K562 (cell line): ENCODE measurements around the gene GGACT. TPM values are rescaled to one million over a fixed set of nuclear protein-coding genes. Genes with fewer than 3 reads are reported as not detected.
A peak's percentile ranks its signal among the peaks of the same experiment; 100 is the strongest.

Experiments used
- ATAC-seq: fragments of 200-7000 bp; cut with Tn5 transposase; 3 replicates; pipeline ENCODE4 v1.9.1; 2020; ENCODE audit warnings: moderate library complexity
- BruUV-seq: library from RNA; stranded (reverse); fragments of 400-500 nt; replicated peaks from 2 replicates; lab custom pipeline; 2021; lab: Mats Ljungman, UMichigan
- CTCF ChIA-PET: fragments of 300-600 bp; formaldehyde crosslinking; extraction: SDS; loops from one replicate; lab custom pipeline; 2021; ENCODE audit warnings: low intra/inter-chr PET ratio; lab: Yijun Ruan, JAX
- POLR2A ChIA-PET: fragments of 300-600, 350-650 bp; sonication (Branson Sonifier 250); formaldehyde crosslinking; extraction: SDS; loops from one replicate; lab custom pipeline; 2021; ENCODE audit warnings: antibody characterized with exemption, inconsistent platforms; lab: Yijun Ruan, JAX
- DNase-seq, 4 experiments: peaks; one replicate each; pipeline versions ENCODE4 v3.0.0 to v3.0.0-alpha.2; 2011 to 2018; ENCODE audit warnings: low spot score in 3 of 4, mixed read lengths in 3 of 4; ENCODE audit errors: extremely low read depth in 1 of 4
- FAIRE-seq: peaks from 2 replicates; lab custom pipeline; 2011; peaks lifted over from hg19 to GRCh38; lab: Jason Lieb, UNC
- H2AFZ ChIP-seq: 2 replicates; pipeline ENCODE4 v1.6.0; 2011; ENCODE audit warnings: low read depth, low read length, control low read depth, inconsistent platforms
- H3K27ac ChIP-seq: fragments of 200-600 bp; 3 replicates; pipeline ENCODE4 v1.8.0; 2011; ENCODE audit warnings: low read depth, mild to moderate bottlenecking, control low read depth, inconsistent platforms, low read length, moderate library complexity, mixed read lengths; ENCODE audit errors: extremely low read depth
- H3K27me3 ChIP-seq, 2 experiments: fragments of 300-600 bp in 1 of 2; 2 replicates in 1 of 2; 3 replicates in 1 of 2; pipeline versions ENCODE4 v1.6.0 to v1.8.0; 2011; ENCODE audit warnings: inconsistent platforms in 2 of 2, low read length in 2 of 2, mild to moderate bottlenecking in 1 of 2, mixed read lengths in 1 of 2, moderate library complexity in 1 of 2; ENCODE audit not compliant: control insufficient read depth in 2 of 2, insufficient read depth in 2 of 2
- H3K36me3 ChIP-seq: fragments of 300-600 bp; 3 replicates; pipeline ENCODE4 v1.8.0; 2011; ENCODE audit warnings: mild to moderate bottlenecking, low read length, inconsistent platforms; ENCODE audit not compliant: control insufficient read depth, insufficient read depth
- H3K4me1 ChIP-seq, 2 experiments: fragments of 200-600 bp in 1 of 2; replicated peaks in 1 of 2; 2 replicates in 1 of 2; 3 replicates in 1 of 2; pipeline versions ENCODE4 v1.5.1 to v1.8.0; 2011; ENCODE audit warnings: inconsistent platforms in 2 of 2, low read length in 2 of 2, mild to moderate bottlenecking in 1 of 2, mixed read lengths in 1 of 2, moderate library complexity in 1 of 2; ENCODE audit not compliant: control insufficient read depth in 2 of 2, insufficient read depth in 2 of 2
- H3K4me2 ChIP-seq: 2 replicates; pipeline ENCODE4 v1.6.1; 2011; ENCODE audit warnings: low read length, control low read depth, inconsistent platforms, mixed read lengths; ENCODE audit not compliant: insufficient read depth
- H3K4me3 ChIP-seq: fragments of 200-600 bp; sonication (generic), shearing (Covaris generic); 2 replicates; pipeline ENCODE4 v1.5.1; 2016; ENCODE audit warnings: control low read depth, inconsistent platforms
- H3K79me2 ChIP-seq: fragments of 200-600 bp; 3 replicates; pipeline ENCODE4 v1.8.0; 2011; ENCODE audit warnings: low read length, inconsistent platforms; ENCODE audit not compliant: control insufficient read depth, insufficient read depth
- H3K9ac ChIP-seq, 2 experiments: 2 replicates each; pipeline versions ENCODE4 v1.6.0 to v1.6.1; 2011; ENCODE audit warnings: low read depth in 2 of 2, low read length in 2 of 2, control low read depth in 1 of 2, inconsistent platforms in 1 of 2, mild to moderate bottlenecking in 1 of 2, mixed read lengths in 1 of 2; ENCODE audit not compliant: insufficient read depth in 1 of 2
- H3K9me1 ChIP-seq: one replicate; pipeline ENCODE4 v1.6.0; 2011; ENCODE audit warnings: inconsistent platforms, mild to moderate bottlenecking, low read length, moderate library complexity; ENCODE audit not compliant: control insufficient read depth, insufficient read depth
- H3K9me3 ChIP-seq: replicated peaks from 2 replicates; pipeline ENCODE4 v1.5.1; 2011; ENCODE audit warnings: low read depth, low read length, inconsistent platforms; ENCODE audit not compliant: control insufficient read depth, insufficient read depth
- H4K20me1 ChIP-seq: replicated peaks from 2 replicates; pipeline ENCODE4 v1.6.1; 2011; ENCODE audit warnings: low read length, inconsistent platforms, mixed read lengths; ENCODE audit not compliant: control insufficient read depth, insufficient read depth
- HMG20B ChIP-seq: fragments of 250-450 bp; sonication (Bioruptor Pico); IDR thresholded peaks from 2 replicates; pipeline ENCODE4 v1.5.0; 2021; ENCODE audit warnings: mild to moderate bottlenecking
- NFIC ChIP-seq: fragments of 450-650 bp; IDR thresholded peaks from 2 replicates; pipeline ENCODE4 v1.6.1; 2017; ENCODE audit warnings: mild to moderate bottlenecking, inconsistent platforms
- NRF1 ChIP-seq, 2 experiments: fragments of 450-650 bp; IDR thresholded peaks in 1 of 2; conservative IDR thresholded peaks in 1 of 2; 2 replicates each; pipeline ENCODE4 v1.6.1; 2014; ENCODE audit warnings: mild to moderate bottlenecking in 2 of 2
- POLR2AphosphoS5 ChIP-seq: IDR thresholded peaks from 2 replicates; pipeline ENCODE4 v1.6.1; 2011; ENCODE audit warnings: mild to moderate bottlenecking, low read depth, low read length, moderate library complexity; ENCODE audit not compliant: control insufficient read depth, insufficient read depth
- WGBS: fragments of 100-300 bp; shearing (Covaris generic); methylation state at CpG from one replicate; pipeline ENCODE4 v1.1.6; 2016; ENCODE audit warnings: low coverage, mixed read lengths; ENCODE audit not compliant: insufficient coverage; ENCODE audit errors: missing lambda C conversion rate; 5-methylcytosine and 5-hydroxymethylcytosine counted together
- in situ Hi-C: fragments of 300-500 bp; cut with MboI; formaldehyde crosslinking; loops from 4 replicates; pipeline ENCODE4 v1.15.0; 2018; ENCODE audit warnings: inconsistent platforms, mixed read lengths
- intact Hi-C: fragments of 100-400 bp; cut with micrococcal nuclease; formaldehyde crosslinking; loops from 2 replicates; pipeline ENCODE4 v1.14.2; 2022
- polyA plus RNA-seq, 8 experiments: library from polyadenylated mRNA; depleted of rRNA in 4 of 8; stranded (reverse) in 5 of 8; unstranded in 3 of 8; fragments of >200 nt; fragmentation: Nextera tagmentation in 2 of 8; fragmentation: Illumina TruSeq in 1 of 8; extraction: Ambion mirVana in 2 of 8; extraction: Trizol in 1 of 8; gene quantifications; 2 replicates each; pipeline versions ENCODE4 v1.2.1 to v1.2.3, GENCODE V29; 2011 to 2014; ENCODE audit warnings: inconsistent platforms in 1 of 8, missing spikeins in 1 of 8
- total RNA-seq, 7 experiments: library from RNA; depleted of rRNA in 6 of 7; stranded (reverse); fragments of >200 nt in 6 of 7; fragmentation: Illumina TruSeq in 2 of 7; extraction: Trizol in 2 of 7; gene quantifications; 2 replicates each; pipeline versions ENCODE4 v1.2.1 to v1.2.3, GENCODE V29; 2011 to 2021; ENCODE audit warnings: low replicate concordance in 1 of 7
- TF ChIP-seq, protein P1 (sequence below): IDR thresholded peaks from 2 replicates; pipeline ENCODE4 v1.6.1; 2011; ENCODE audit warnings: borderline replicate concordance, low read depth, mild to moderate bottlenecking, moderate library complexity, low read length; ENCODE audit not compliant: insufficient read depth, poor library complexity, severe bottlenecking
- TF ChIP-seq, protein P2 (sequence below), 3 experiments: IDR thresholded peaks in 2 of 3; conservative IDR thresholded peaks in 1 of 3; 2 replicates each; pipeline ENCODE4 v1.5.1; 2011 to 2012; ENCODE audit warnings: low read length in 3 of 3, mild to moderate bottlenecking in 3 of 3, control low read depth in 2 of 3, improper control_type of control experiment in 1 of 3, inconsistent platforms in 1 of 3, low read depth in 1 of 3, mixed read lengths in 1 of 3, moderate library complexity in 1 of 3; ENCODE audit not compliant: insufficient read depth in 2 of 3

GGACT gene
- total and polyA plus RNA-seq, 9 of the 15 experiments (the other 6 are each of a cell fraction or from before 2014, with no cell fraction given) = 0.20 to 3.2 (median 1.7) TPM

GRCh38 chr13:100594731-100595130 lies 6.1 kb upstream of the GGACT start:
- no peaks in the 10 kb centered on the region for H3K9me3 ChIP-seq
- in situ Hi-C loops = no loop called here
- ChIA-PET POLR2A (interaction anchor here (1.2 kb wide), 1 partner anchor 487 kb away, joined by 3 read pairs; no protein-coding TSS in a partner anchor), CTCF (no interaction called here)
- WGBS = 16% methylated on average over 4 of the region's 4 CpGs
- BruUV-seq = no TSS peak
- TF ChIP-seq, protein P1, sequence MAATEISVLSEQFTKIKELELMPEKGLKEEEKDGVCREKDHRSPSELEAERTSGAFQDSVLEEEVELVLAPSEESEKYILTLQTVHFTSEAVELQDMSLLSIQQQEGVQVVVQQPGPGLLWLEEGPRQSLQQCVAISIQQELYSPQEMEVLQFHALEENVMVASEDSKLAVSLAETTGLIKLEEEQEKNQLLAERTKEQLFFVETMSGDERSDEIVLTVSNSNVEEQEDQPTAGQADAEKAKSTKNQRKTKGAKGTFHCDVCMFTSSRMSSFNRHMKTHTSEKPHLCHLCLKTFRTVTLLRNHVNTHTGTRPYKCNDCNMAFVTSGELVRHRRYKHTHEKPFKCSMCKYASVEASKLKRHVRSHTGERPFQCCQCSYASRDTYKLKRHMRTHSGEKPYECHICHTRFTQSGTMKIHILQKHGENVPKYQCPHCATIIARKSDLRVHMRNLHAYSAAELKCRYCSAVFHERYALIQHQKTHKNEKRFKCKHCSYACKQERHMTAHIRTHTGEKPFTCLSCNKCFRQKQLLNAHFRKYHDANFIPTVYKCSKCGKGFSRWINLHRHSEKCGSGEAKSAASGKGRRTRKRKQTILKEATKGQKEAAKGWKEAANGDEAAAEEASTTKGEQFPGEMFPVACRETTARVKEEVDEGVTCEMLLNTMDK = peak; percentile 36
- TF ChIP-seq NRF1 (conservative IDR thresholded peaks at IDR 0.05 in 1 of 2, IDR thresholded peaks at IDR 0.05 in 1 of 2) = no peak
- no peak for TF ChIP-seq NFIC
- no peak for TF ChIP-seq HMG20B (CRISPR knock-in tag)
- TF ChIP-seq, protein P2, sequence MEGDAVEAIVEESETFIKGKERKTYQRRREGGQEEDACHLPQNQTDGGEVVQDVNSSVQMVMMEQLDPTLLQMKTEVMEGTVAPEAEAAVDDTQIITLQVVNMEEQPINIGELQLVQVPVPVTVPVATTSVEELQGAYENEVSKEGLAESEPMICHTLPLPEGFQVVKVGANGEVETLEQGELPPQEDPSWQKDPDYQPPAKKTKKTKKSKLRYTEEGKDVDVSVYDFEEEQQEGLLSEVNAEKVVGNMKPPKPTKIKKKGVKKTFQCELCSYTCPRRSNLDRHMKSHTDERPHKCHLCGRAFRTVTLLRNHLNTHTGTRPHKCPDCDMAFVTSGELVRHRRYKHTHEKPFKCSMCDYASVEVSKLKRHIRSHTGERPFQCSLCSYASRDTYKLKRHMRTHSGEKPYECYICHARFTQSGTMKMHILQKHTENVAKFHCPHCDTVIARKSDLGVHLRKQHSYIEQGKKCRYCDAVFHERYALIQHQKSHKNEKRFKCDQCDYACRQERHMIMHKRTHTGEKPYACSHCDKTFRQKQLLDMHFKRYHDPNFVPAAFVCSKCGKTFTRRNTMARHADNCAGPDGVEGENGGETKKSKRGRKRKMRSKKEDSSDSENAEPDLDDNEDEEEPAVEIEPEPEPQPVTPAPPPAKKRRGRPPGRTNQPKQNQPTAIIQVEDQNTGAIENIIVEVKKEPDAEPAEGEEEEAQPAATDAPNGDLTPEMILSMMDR (IDR thresholded peaks at IDR 0.05 in 2 of 3, conservative IDR thresholded peaks at IDR 0.05 in 1 of 3; ENCODE audit: insufficient read depth in 2 of 3, low read depth in 1 of 3, low read length in 3 of 3) = peak; percentile 50 to 61 (median 54)
- no peak for TF ChIP-seq POLR2AphosphoS5
- intact Hi-C loops = no loop called here
- ATAC-seq = peak; percentile 88
- no peaks in the 10 kb centered on the region for H4K20me1 ChIP-seq
- H3K4me3 ChIP-seq = no peak overlapping the region
- H3K9me1 ChIP-seq = no peaks in the 10 kb centered on the region
- H3K79me2 ChIP-seq = no peaks in the 10 kb centered on the region
- no peaks in the 10 kb centered on the region for H3K36me3 ChIP-seq
- no peak overlapping the region for H3K4me2 ChIP-seq
- no peak for FAIRE-seq
- DNase-seq = peak; percentile 16 to 53 (median 20)
- no peaks in the 10 kb centered on the region for H3K27me3 ChIP-seq
- peaks cover 0 to 2% of the 10 kb centered on the region in 2 experiments; a peak in 2 of 5 replicates for H3K4me1 ChIP-seq
- H2AFZ ChIP-seq = 0 out of 2 replicates have a peak overlapping the region, but pooled peaks have one; percentile 48
- H3K9ac ChIP-seq = no peak overlapping the region
- H3K27ac ChIP-seq = no peak overlapping the region
